Measurements from ENCODE around the gene LIMA1.

Gene LIMA1

GRCh38 chr12:50190859-50191258, 92.5 kb downstream of the LIMA1 start:
- H3K27me3 ChIP-seq (ENCODE audit: insufficient read depth, low read length) = no peaks in the 10 kb centered on the region
- H3K4me1 ChIP-seq (ENCODE audit: control insufficient read depth in 1 of 2, insufficient read depth in 2 of 2, low read length in 2 of 2) = peaks cover 6 to 13% of the 10 kb centered on the region in 2 experiments

GRCh38 chr12:50188875-50189575, 94.3 kb downstream of the LIMA1 start:
- Histone ChIP-seq H4K12ac (ENCODE audit: low read depth, low read length) (no peak overlapping the region), H4K91ac (ENCODE audit: low read depth, low read length) (no peak overlapping the region), H3K36me3 (ENCODE audit: control insufficient read depth in 1 of 2, insufficient read depth in 2 of 2, low read length in 2 of 2) (peaks cover 26 to 53% of the 10 kb centered on the region in 2 experiments), H2AK5ac (ENCODE audit: low read length) (no peak overlapping the region), H3K79me1 (ENCODE audit: low read length) (peaks cover 5% of the 10 kb centered on the region), H3K4me3 (ENCODE audit: low read depth, low read length) (no peak overlapping the region), H3K27me3 (ENCODE audit: insufficient read depth, low read length) (no peaks in the 10 kb centered on the region), H4K8ac (ENCODE audit: low read depth, low read length) (peak overlapping the region; percentile 5), H3K9me3 (ENCODE audit: insufficient read depth, low read depth, low read length) (no peaks in the 10 kb centered on the region), H3K23ac (ENCODE audit: low read length) (no peak overlapping the region), H2BK12ac (ENCODE audit: low read length) (peak overlapping the region; percentile 34), H3K4me1 (ENCODE audit: control insufficient read depth in 1 of 2, insufficient read depth in 2 of 2, low read length in 2 of 2) (peaks cover 8 to 13% of the 10 kb centered on the region in 2 experiments), H3K9ac (ENCODE audit: low read length) (peak overlapping the region; percentile 14), H3K79me2 (ENCODE audit: control insufficient read depth, insufficient read depth, low read length, poor library complexity) (peaks cover 3% of the 10 kb centered on the region), H2AFZ (ENCODE audit: insufficient read depth, low read length, poor library complexity) (peak overlapping the region; percentile 13), H3K4ac (ENCODE audit: low read depth, low read length) (no peak overlapping the region), H3K18ac (ENCODE audit: low read length) (no peak overlapping the region), H3K27ac (ENCODE audit: low read depth, low read length) (no peak overlapping the region), H2BK120ac (ENCODE audit: insufficient read depth, low read length, poor library complexity) (no peak overlapping the region), H2BK5ac (ENCODE audit: low read depth, low read length, poor library complexity) (no peak overlapping the region), H3K14ac (ENCODE audit: low read length) (no peak overlapping the region), H3K4me2 (ENCODE audit: low read length) (no peak overlapping the region)
- WGBS (ENCODE audit: extremely low coverage, insufficient coverage, insufficient read length) = no CpG with 5 or more reads among the region's 5 CpGs
- DNase-seq = no peak

More at GRCh38 chr12:50190859-50191258, 92.5 kb downstream of the LIMA1 start:
- H3K4ac ChIP-seq (ENCODE audit: low read depth, low read length) = no peak overlapping the region
- H3K9me3 ChIP-seq (ENCODE audit: insufficient read depth, low read depth, low read length) = no peaks in the 10 kb centered on the region
- H2AFZ ChIP-seq (ENCODE audit: insufficient read depth, low read length, poor library complexity) = no peak overlapping the region
- H2BK5ac ChIP-seq (ENCODE audit: low read depth, low read length, poor library complexity) = no peak overlapping the region
- DNase-seq = no peak
- peaks cover 30 to 50% of the 10 kb centered on the region in 2 experiments for H3K36me3 ChIP-seq (ENCODE audit: control insufficient read depth in 1 of 2, insufficient read depth in 2 of 2, low read length in 2 of 2)
- H3K18ac ChIP-seq (ENCODE audit: low read length) = no peak overlapping the region
- H3K79me1 ChIP-seq (ENCODE audit: low read length) = peaks cover 5% of the 10 kb centered on the region
- H3K79me2 ChIP-seq (ENCODE audit: control insufficient read depth, insufficient read depth, low read length, poor library complexity) = peaks cover 1% of the 10 kb centered on the region
- no peak overlapping the region for H3K4me2 ChIP-seq (ENCODE audit: low read length)
- no peak overlapping the region for H3K27ac ChIP-seq (ENCODE audit: low read depth, low read length)
- no peak overlapping the region for H3K14ac ChIP-seq (ENCODE audit: low read length)
- no peak overlapping the region for H2BK120ac ChIP-seq (ENCODE audit: insufficient read depth, low read length, poor library complexity)
- no peak overlapping the region for H2AK5ac ChIP-seq (ENCODE audit: low read length)
- H3K9ac ChIP-seq (ENCODE audit: low read length) = no peak overlapping the region
- H2BK12ac ChIP-seq (ENCODE audit: low read length) = no peak overlapping the region
- no CpG with 5 or more reads among the region's 1 CpG for WGBS (ENCODE audit: extremely low coverage, insufficient coverage, insufficient read length)
- no peak overlapping the region for H3K23ac ChIP-seq (ENCODE audit: low read length)
- no peak overlapping the region for H4K8ac ChIP-seq (ENCODE audit: low read depth, low read length)
- H4K91ac ChIP-seq (ENCODE audit: low read depth, low read length) = no peak overlapping the region
- H3K4me3 ChIP-seq (ENCODE audit: low read depth, low read length) = no peak overlapping the region
- H4K12ac ChIP-seq (ENCODE audit: low read depth, low read length) = no peak overlapping the region

- H3K36me3 ChIP-seq (ENCODE audit: control insufficient read depth in 1 of 2, insufficient read depth in 2 of 2, low read length in 2 of 2) = peaks cover 26 to 50% of the 10 kb centered on the region in 2 experiments
- no peak overlapping the region for H2BK120ac ChIP-seq (ENCODE audit: insufficient read depth, low read length, poor library complexity)
- H3K4me3 ChIP-seq (ENCODE audit: low read depth, low read length) = no peak overlapping the region
- H2AK5ac ChIP-seq (ENCODE audit: low read length) = no peak overlapping the region
- no peak overlapping the region for H3K14ac ChIP-seq (ENCODE audit: low read length)
- no CpG with 5 or more reads among the region's 4 CpGs for WGBS (ENCODE audit: extremely low coverage, insufficient coverage, insufficient read length)
- no peak overlapping the region for H2BK5ac ChIP-seq (ENCODE audit: low read depth, low read length, poor library complexity)
- H2AFZ ChIP-seq (ENCODE audit: insufficient read depth, low read length, poor library complexity) = no peak overlapping the region
- no peak overlapping the region for H4K8ac ChIP-seq (ENCODE audit: low read depth, low read length)
- H3K9me3 ChIP-seq (ENCODE audit: insufficient read depth, low read depth, low read length) = no peaks in the 10 kb centered on the region
- peaks cover 5% of the 10 kb centered on the region for H3K79me1 ChIP-seq (ENCODE audit: low read length)
- peak overlapping the region; percentile 13 for H4K91ac ChIP-seq (ENCODE audit: low read depth, low read length)
- no peak overlapping the region for H3K4me2 ChIP-seq (ENCODE audit: low read length)
- H3K9ac ChIP-seq (ENCODE audit: low read length) = no peak overlapping the region
- H3K23ac ChIP-seq (ENCODE audit: low read length) = no peak overlapping the region
- H3K4me1 ChIP-seq (ENCODE audit: control insufficient read depth in 1 of 2, insufficient read depth in 2 of 2, low read length in 2 of 2) = peaks cover 8 to 13% of the 10 kb centered on the region in 2 experiments
- H3K18ac ChIP-seq (ENCODE audit: low read length) = peak overlapping the region; percentile 8
- H3K79me2 ChIP-seq (ENCODE audit: control insufficient read depth, insufficient read depth, low read length, poor library complexity) = peaks cover 3% of the 10 kb centered on the region
- peak overlapping the region; percentile 19 for H3K4ac ChIP-seq (ENCODE audit: low read depth, low read length)
- H3K27ac ChIP-seq (ENCODE audit: low read depth, low read length) = peak overlapping the region; percentile 7
- peak in 1 of 2 donors; percentile 63 for DNase-seq
- H3K27me3 ChIP-seq (ENCODE audit: insufficient read depth, low read length) = no peaks in the 10 kb centered on the region
- H4K12ac ChIP-seq (ENCODE audit: low read depth, low read length) = no peak overlapping the region
- H2BK12ac ChIP-seq (ENCODE audit: low read length) = peak overlapping the region; percentile 7
Observed at GRCh38 chr12:50188241-50188781, 95.0 kb downstream of the LIMA1 start.

- no peaks in the 10 kb centered on the region for H3K27me3 ChIP-seq (ENCODE audit: insufficient read depth, low read length)
- H4K8ac ChIP-seq (ENCODE audit: low read depth, low read length) = no peak overlapping the region
- H2AFZ ChIP-seq (ENCODE audit: insufficient read depth, low read length, poor library complexity) = no peak overlapping the region
- no peaks in the 10 kb centered on the region for H3K9me3 ChIP-seq (ENCODE audit: insufficient read depth, low read depth, low read length)
- peaks cover 5% of the 10 kb centered on the region for H3K79me1 ChIP-seq (ENCODE audit: low read length)
- peaks cover 8 to 13% of the 10 kb centered on the region in 2 experiments for H3K4me1 ChIP-seq (ENCODE audit: control insufficient read depth in 1 of 2, insufficient read depth in 2 of 2, low read length in 2 of 2)
- H2BK120ac ChIP-seq (ENCODE audit: insufficient read depth, low read length, poor library complexity) = peak overlapping the region; percentile 10
- no peak overlapping the region for H3K23ac ChIP-seq (ENCODE audit: low read length)
- H4K91ac ChIP-seq (ENCODE audit: low read depth, low read length) = peak overlapping the region; percentile 41
- no peak overlapping the region for H3K9ac ChIP-seq (ENCODE audit: low read length)
- H3K79me2 ChIP-seq (ENCODE audit: control insufficient read depth, insufficient read depth, low read length, poor library complexity) = peaks cover 5% of the 10 kb centered on the region
- H2AK5ac ChIP-seq (ENCODE audit: low read length) = peak overlapping the region; percentile 15
- H2BK12ac ChIP-seq (ENCODE audit: low read length) = peak overlapping the region; percentile 33
- peak overlapping the region; percentile 16 for H3K27ac ChIP-seq (ENCODE audit: low read depth, low read length)
- H3K18ac ChIP-seq (ENCODE audit: low read length) = peak overlapping the region; percentile 77
- peak overlapping the region; percentile 13 for H2BK5ac ChIP-seq (ENCODE audit: low read depth, low read length, poor library complexity)
- H3K4ac ChIP-seq (ENCODE audit: low read depth, low read length) = peak overlapping the region; percentile 50
- H3K4me3 ChIP-seq (ENCODE audit: low read depth, low read length) = no peak overlapping the region
- H4K12ac ChIP-seq (ENCODE audit: low read depth, low read length) = peak overlapping the region; percentile 19
- DNase-seq = peak; percentile 76 to 95
- no peak overlapping the region for H3K14ac ChIP-seq (ENCODE audit: low read length)
- no peak overlapping the region for H3K4me2 ChIP-seq (ENCODE audit: low read length)
- peaks cover 33 to 52% of the 10 kb centered on the region in 2 experiments for H3K36me3 ChIP-seq (ENCODE audit: control insufficient read depth in 1 of 2, insufficient read depth in 2 of 2, low read length in 2 of 2)
- WGBS (ENCODE audit: extremely low coverage, insufficient coverage, insufficient read length) = no CpG with 5 or more reads among the region's 7 CpGs
Observed at GRCh38 chr12:50187084-50187900, 96.0 kb downstream of the LIMA1 start.
